ENCODE results near the gene C6orf132.

- TF ChIP-seq CTCF (IDR thresholded peaks at IDR 0.05; ENCODE audit: low read length): no peak
- TF ChIP-seq EZH2 (optimal IDR thresholded peaks at IDR 0.05; ENCODE audit: low read depth, low read length): no peak
Measured at GRCh38 chr6:42083530-42083929, 58.9 kb downstream of the C6orf132 start.

All from MM.1S (cell line).